ENCODE results near the gene PRPS1L1.

The PRPS1L1 gene

DNA sequence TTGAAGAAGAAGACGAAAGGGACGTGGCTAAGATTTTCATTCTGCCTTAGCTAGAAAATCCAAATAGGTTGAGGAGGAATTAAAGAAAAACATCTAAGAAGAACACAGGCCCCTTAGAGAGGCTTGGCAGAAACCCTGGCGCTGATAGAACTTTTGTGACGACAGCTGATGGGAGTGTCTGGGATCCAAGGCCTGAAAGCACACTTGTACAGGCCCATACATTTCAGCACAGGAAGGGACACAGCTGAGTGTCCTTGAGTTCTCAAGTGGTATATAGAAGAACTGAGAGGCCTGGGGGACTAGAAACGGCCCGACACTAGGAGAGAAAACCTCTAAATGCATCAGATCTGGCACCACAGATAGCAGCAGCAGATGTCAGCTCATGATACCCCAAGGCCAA lies 39.5 kb downstream of the PRPS1L1 start:
- H3K4me1 ChIP-seq (ENCODE audit: control insufficient read depth, insufficient read depth, low read length), result no peaks in the 10 kb centered on the region
- H3K27ac ChIP-seq (ENCODE audit: low read depth, low read length), result no peak overlapping the region
- H3K9ac ChIP-seq (ENCODE audit: low read depth, low read length), result no peak overlapping the region
- no peak overlapping the region for H3K4me3 ChIP-seq (ENCODE audit: low read depth, low read length)
- no peaks in the 10 kb centered on the region for H3K27me3 ChIP-seq (ENCODE audit: control insufficient read depth, insufficient read depth, low read length)
- H3K36me3 ChIP-seq (ENCODE audit: control insufficient read depth, insufficient read depth, low read length), result no peaks in the 10 kb centered on the region
- H3K9me3 ChIP-seq (ENCODE audit: control insufficient read depth, insufficient read depth, low read length), result no peaks in the 10 kb centered on the region

GRCh38 chr7:17986851-17987250 lies 40.8 kb downstream of the PRPS1L1 start:
- Histone ChIP-seq H3K36me3 (ENCODE audit: control insufficient read depth, insufficient read depth, low read length) (no peaks in the 10 kb centered on the region), H3K27me3 (ENCODE audit: control insufficient read depth, insufficient read depth, low read length) (no peaks in the 10 kb centered on the region), H3K4me3 (ENCODE audit: low read depth, low read length) (no peak overlapping the region), H3K9me3 (ENCODE audit: control insufficient read depth, insufficient read depth, low read length) (no peaks in the 10 kb centered on the region), H3K4me1 (ENCODE audit: control insufficient read depth, insufficient read depth, low read length) (no peaks in the 10 kb centered on the region), H3K9ac (ENCODE audit: low read depth, low read length) (no peak overlapping the region), H3K27ac (ENCODE audit: low read depth, low read length) (no peak overlapping the region)

DNA sequence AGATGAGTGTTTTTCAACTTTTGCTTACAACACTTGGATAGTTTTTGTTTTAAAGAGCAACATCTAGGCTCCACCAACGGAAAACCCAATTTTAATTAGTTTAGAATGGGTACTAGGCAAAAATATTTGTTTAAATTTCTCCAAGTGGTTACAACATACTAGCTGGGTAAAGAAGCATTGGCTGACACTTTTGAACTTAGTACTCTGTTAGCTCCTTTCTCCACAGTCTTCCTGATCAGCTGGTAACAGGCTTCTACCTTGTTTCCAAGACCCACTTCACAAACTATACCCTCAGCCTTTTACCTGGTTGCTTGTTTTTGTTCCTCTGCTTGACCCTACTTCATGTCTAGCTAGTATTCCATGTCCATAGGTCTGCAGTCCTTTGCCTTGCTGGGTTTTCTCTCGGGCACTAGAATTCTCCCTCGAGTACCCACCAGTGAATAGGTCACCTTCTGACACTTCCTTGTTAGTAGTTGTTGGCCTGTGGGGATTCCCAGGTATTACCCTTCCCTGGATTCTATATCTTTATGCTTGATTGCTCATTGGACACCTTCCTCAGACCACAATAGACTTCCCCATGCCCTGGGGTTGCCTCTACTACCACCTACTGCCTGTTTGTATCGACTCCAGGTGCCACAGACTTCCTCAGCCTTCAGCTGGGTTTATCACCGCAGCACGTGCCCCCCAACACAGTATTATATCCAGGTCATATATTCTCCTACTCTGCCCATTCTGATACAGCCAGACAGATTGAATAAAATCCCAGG lies 42.0 kb downstream of the PRPS1L1 start:
- no peak overlapping the region for H3K27ac ChIP-seq (ENCODE audit: low read depth, low read length)
- H3K27me3 ChIP-seq (ENCODE audit: control insufficient read depth, insufficient read depth, low read length), result no peaks in the 10 kb centered on the region
- H3K4me1 ChIP-seq (ENCODE audit: control insufficient read depth, insufficient read depth, low read length), result no peaks in the 10 kb centered on the region
- H3K9ac ChIP-seq (ENCODE audit: low read depth, low read length), result no peak overlapping the region
- no peak overlapping the region for H3K4me3 ChIP-seq (ENCODE audit: low read depth, low read length)
- no peaks in the 10 kb centered on the region for H3K9me3 ChIP-seq (ENCODE audit: control insufficient read depth, insufficient read depth, low read length)
- no peaks in the 10 kb centered on the region for H3K36me3 ChIP-seq (ENCODE audit: control insufficient read depth, insufficient read depth, low read length)

DNA sequence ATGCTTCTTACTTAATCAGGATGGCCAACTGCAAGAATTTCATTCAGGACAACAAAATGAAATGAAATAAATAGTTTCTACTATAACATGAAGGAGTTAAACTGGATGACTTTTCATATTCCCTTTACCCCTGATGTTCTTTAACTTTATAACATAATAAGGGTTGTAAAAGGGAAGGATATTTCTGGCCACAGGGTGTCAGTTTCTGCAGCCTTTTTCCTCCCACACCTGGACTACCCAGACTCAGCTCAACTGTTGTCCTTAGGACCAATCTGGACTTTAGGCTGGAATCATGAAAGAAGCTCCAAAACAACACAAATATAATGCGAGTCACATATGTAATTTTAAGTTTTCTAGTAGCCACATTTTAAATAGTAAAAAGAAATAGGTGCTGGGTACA lies 43.4 kb downstream of the PRPS1L1 start:
- H3K36me3 ChIP-seq (ENCODE audit: control insufficient read depth, insufficient read depth, low read length), result no peaks in the 10 kb centered on the region
- no peak overlapping the region for H3K9ac ChIP-seq (ENCODE audit: low read depth, low read length)
- no peaks in the 10 kb centered on the region for H3K9me3 ChIP-seq (ENCODE audit: control insufficient read depth, insufficient read depth, low read length)
- no peaks in the 10 kb centered on the region for H3K27me3 ChIP-seq (ENCODE audit: control insufficient read depth, insufficient read depth, low read length)
- no peaks in the 10 kb centered on the region for H3K4me1 ChIP-seq (ENCODE audit: control insufficient read depth, insufficient read depth, low read length)
- no peak overlapping the region for H3K27ac ChIP-seq (ENCODE audit: low read depth, low read length)
- H3K4me3 ChIP-seq (ENCODE audit: low read depth, low read length), result no peak overlapping the region

GRCh38 chr7:17983221-17984062 lies 44.2 kb downstream of the PRPS1L1 start:
- Histone ChIP-seq H3K4me3 (ENCODE audit: low read depth, low read length) (no peak overlapping the region), H3K9ac (ENCODE audit: low read depth, low read length) (no peak overlapping the region), H3K27ac (ENCODE audit: low read depth, low read length) (no peak overlapping the region), H3K4me1 (ENCODE audit: control insufficient read depth, insufficient read depth, low read length) (no peaks in the 10 kb centered on the region), H3K9me3 (ENCODE audit: control insufficient read depth, insufficient read depth, low read length) (no peaks in the 10 kb centered on the region), H3K27me3 (ENCODE audit: control insufficient read depth, insufficient read depth, low read length) (no peaks in the 10 kb centered on the region), H3K36me3 (ENCODE audit: control insufficient read depth, insufficient read depth, low read length) (no peaks in the 10 kb centered on the region)

GRCh38 chr7:17976952-17977351 lies 50.7 kb downstream of the PRPS1L1 start:
- Histone ChIP-seq H3K36me3 (ENCODE audit: control insufficient read depth, insufficient read depth, low read length) (no peaks in the 10 kb centered on the region), H3K9me3 (ENCODE audit: control insufficient read depth, insufficient read depth, low read length) (no peaks in the 10 kb centered on the region), H3K27me3 (ENCODE audit: control insufficient read depth, insufficient read depth, low read length) (no peaks in the 10 kb centered on the region), H3K4me1 (ENCODE audit: control insufficient read depth, insufficient read depth, low read length) (no peaks in the 10 kb centered on the region), H3K9ac (ENCODE audit: low read depth, low read length) (no peak overlapping the region), H3K4me3 (ENCODE audit: low read depth, low read length) (no peak overlapping the region), H3K27ac (ENCODE audit: low read depth, low read length) (no peak overlapping the region)
